ENCODE measurements around the gene MPG.

The MPG gene

DNA sequence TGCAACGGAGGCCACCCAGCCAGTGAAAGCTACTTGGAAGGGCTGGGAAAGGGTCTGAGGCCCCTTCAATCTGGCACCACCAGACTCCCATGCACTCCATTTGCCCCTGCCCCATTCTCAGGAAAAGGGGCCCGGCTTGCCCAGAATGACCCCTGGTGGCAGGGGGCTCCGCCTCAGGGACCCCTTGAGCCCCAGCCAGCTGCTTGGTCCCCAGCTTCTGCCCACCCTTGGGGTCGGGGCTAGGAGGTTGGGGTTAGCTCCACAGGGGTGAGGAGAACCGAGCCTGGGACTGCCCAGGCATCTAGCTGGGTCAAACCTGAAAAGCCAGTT, 6.8 kb upstream of the MPG start:
- peak overlapping the region; percentile 73; the same call in 1 of the 2 replicates for H3K4me3 ChIP-seq (ENCODE audit: low read length)
- H3K9ac ChIP-seq (ENCODE audit: low read depth, low read length) = peak overlapping the region; percentile 68; the same call in 1 of the 2 replicates

DNA sequence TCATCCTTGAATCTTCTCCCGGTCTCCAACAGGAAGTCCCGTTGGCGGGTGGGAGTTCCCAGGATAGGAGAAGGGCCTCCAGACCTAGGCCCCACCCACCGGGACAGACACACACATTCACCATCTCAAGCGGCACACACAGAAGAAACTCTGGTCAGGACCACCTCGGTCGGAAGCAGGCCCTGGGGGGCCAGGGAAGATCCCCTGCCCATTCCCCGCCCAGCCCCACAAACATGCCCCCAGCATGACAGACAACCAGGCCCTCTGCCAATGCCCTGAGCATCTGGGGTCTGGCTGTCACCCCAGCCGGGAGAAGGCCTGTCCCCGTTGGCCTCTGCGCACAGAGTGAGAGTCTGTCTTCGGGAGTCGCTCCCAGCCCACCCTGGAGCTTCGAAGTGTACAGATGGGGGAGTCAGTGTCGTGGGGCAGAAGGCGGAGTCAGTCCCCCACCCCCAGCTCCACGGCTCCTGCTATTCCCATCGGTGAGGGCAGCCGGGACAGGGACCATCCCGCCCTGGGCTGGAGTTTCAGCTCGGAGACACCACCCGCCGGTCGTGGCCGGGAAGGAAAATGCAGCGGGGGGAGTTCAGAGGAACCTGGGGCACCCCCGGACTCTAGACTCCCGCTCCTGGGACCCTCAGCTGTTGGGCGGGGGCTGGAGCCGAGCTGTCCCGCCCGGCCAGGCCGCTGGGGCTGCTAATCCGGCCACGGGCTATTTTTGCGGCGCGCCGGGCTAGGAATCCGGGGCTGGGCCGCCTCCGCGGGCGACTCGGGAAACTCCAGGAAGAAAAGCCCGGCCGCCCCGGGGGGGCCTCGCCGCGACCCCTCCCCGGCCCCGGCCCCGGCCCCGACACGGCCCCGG, 6.3 kb upstream of the MPG start:
- no peaks in the 10 kb centered on the region for H3K36me3 ChIP-seq (ENCODE audit: insufficient read depth, low read depth, low read length)
- H3K4me1 ChIP-seq (ENCODE audit: insufficient read depth, low read length) = peaks cover 29% of the 10 kb centered on the region
- no peaks in the 10 kb centered on the region for H3K9me3 ChIP-seq (ENCODE audit: insufficient read depth, low read depth, low read length)
- peak overlapping the region; percentile 73 for H3K4me3 ChIP-seq (ENCODE audit: low read length)
- peaks cover 11% of the 10 kb centered on the region; the same call in 1 of the 2 replicates for H3K27me3 ChIP-seq (ENCODE audit: insufficient read depth, low read length)
- H3K27ac ChIP-seq (ENCODE audit: low read length) = no peak overlapping the region
- peak overlapping the region; percentile 68; the same call in 1 of the 2 replicates for H3K9ac ChIP-seq (ENCODE audit: low read depth, low read length)

More for the DNA sequence above, 6.8 kb upstream of the MPG start:
- Histone ChIP-seq H3K27me3 (ENCODE audit: insufficient read depth, low read length) (peaks cover 11% of the 10 kb centered on the region; the same call in 1 of the 2 replicates), H3K27ac (ENCODE audit: low read length) (no peak overlapping the region), H3K36me3 (ENCODE audit: insufficient read depth, low read depth, low read length) (no peaks in the 10 kb centered on the region), H3K9me3 (ENCODE audit: insufficient read depth, low read depth, low read length) (no peaks in the 10 kb centered on the region), H3K4me1 (ENCODE audit: insufficient read depth, low read length) (peaks cover 24% of the 10 kb centered on the region)

DNA sequence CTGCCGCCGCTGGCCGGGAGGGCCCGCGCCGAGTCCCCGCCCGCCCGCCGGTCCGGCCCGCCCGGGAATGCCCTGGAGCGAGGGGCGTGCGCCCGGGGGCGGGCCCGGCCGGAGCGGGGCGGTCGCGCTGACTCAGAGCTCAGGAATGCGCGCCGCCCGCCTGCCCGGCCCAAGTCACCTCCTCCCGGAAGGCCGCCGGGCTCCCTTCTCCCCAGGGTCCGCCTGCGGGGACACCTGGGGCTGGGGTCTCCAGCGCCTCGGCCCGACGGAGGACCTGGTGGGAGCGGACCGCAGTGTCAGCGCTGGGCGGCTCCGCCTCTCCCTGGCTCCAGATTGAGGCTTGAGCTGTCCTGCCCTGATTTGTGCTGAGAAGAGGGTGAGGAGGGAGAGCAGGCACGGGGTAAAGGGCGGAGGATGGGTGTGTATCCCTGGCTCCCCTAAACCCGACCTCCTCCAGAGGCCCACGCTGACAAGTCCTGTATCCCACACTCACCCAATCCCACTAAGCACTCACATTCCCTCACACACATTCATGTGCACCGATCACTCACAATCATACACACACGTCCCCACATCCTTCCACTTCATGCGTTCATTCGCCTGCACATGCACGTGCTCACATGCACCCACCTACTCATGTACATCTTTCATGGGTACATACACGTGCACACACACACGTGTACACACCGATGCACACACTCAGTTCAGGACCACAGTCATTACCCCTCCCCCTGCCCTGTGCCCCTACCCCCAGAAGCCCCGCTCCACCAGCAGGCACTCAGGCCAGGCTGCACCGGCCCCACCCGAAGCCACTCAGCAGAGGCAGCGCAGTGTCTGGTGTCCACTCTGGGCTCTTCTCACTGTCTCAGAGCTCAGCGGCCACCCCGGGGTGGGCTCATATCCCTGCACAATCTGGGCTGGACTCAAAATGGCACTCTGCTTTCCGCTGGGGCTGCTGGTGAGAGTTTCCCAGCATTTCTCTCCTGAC, 5.2 kb upstream of the MPG start, which contains the start of gene RHBDF1:
RHBDF1 (minus strand) TSS at position 71 of the 988 bp plus-strand sequence. CDS start 7,616 bp downstream, outside the sequence.
- no peak within 1 kb of the TSS for H3K27ac ChIP-seq (ENCODE audit: low read length)
- no peaks in the 10 kb centered on the region for H3K36me3 ChIP-seq (ENCODE audit: insufficient read depth, low read depth, low read length)
- H3K4me1 ChIP-seq (ENCODE audit: insufficient read depth, low read length) = peaks cover 32% of the 10 kb centered on the region
- H3K9ac ChIP-seq (ENCODE audit: low read depth, low read length) = peak within 1 kb of the TSS; percentile 68
- H3K4me3 ChIP-seq (ENCODE audit: low read length) = peak within 1 kb of the TSS; percentile 73
- no peaks in the 10 kb centered on the region for H3K9me3 ChIP-seq (ENCODE audit: insufficient read depth, low read depth, low read length)
- H3K27me3 ChIP-seq (ENCODE audit: insufficient read depth, low read length) = peaks cover 11% of the 10 kb centered on the region; the same call in 1 of the 2 replicates

DNA sequence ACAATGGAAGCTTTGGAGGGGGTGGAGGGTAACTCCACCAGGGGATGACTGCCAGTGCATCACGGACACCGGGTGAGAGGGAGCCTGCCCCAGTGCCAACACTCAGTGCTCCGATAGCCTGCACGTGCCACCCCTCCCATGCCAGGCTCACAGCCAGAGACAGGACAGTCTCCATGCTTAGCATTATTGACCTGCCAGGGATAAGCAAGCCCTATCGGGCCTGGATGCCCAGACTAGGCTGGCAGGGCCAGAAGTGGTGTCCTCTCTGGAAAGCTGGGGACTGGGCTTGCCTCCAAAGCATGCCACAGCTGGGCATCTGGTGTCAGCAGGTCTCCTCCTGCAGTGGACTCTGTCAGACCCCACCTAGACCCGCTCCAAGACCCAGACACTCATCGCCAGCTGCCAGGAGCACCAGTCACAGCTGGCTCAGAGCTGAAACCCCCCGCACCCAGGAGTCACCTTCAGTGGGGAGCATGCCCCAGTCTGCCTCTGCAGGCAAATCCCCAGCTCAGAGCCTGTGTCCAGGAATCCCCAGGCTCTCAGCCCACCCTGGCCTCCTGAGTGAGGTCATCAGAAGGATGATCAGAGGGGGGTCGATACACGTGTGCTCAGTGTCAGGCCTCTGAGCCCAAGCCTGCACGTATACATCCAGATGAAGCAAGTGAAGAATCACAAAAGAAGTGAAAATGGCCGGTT, 3.8 kb upstream of the MPG start:
- H3K27ac ChIP-seq (ENCODE audit: low read length) = no peak overlapping the region
- no peaks in the 10 kb centered on the region for H3K36me3 ChIP-seq (ENCODE audit: insufficient read depth, low read depth, low read length)

DNA sequence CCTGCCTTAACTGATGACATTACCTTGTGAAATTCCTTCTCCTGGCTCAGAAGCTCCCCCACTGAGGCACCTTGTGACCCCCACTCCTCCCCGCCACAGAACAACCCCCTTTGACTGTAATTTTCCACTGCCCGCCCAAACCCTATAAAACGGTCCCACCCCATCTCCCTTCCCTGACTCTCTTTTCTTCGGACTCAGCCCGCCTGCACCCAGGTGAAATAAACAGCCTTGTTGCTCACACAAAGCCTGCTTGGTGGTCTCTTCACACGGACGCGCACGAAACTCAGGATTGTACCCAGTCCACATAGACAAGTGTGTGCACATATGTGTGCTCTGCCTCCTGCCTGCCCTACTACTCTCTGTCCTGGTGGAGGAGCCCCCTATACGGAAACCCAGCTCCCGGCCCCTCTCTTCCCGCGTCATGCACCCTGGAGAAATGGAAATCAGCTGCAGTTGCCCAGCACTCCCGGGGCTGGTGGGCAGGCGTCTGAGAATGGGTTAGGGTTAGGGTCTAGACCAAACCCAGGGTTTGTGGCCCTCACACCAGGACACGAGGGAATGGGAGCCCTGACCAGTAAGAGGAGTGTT, 3.2 kb upstream of the MPG start:
- Histone ChIP-seq H3K4me3 (ENCODE audit: low read length) (no peak overlapping the region), H3K9ac (ENCODE audit: low read depth, low read length) (no peak overlapping the region; the same call in 1 of the 2 replicates), H3K27me3 (ENCODE audit: insufficient read depth, low read length) (peaks cover 19% of the 10 kb centered on the region; the same call in 1 of the 2 replicates), H3K27ac (ENCODE audit: low read length) (no peak overlapping the region), H3K4me1 (ENCODE audit: insufficient read depth, low read length) (peaks cover 32% of the 10 kb centered on the region), H3K9me3 (ENCODE audit: insufficient read depth, low read depth, low read length) (no peaks in the 10 kb centered on the region), H3K36me3 (ENCODE audit: insufficient read depth, low read depth, low read length) (peaks cover 1% of the 10 kb centered on the region; the same call in 1 of the 2 replicates)

More for the DNA sequence above, 3.8 kb upstream of the MPG start:
- no peak overlapping the region; the same call in 1 of the 2 replicates for H3K9ac ChIP-seq (ENCODE audit: low read depth, low read length)
- H3K9me3 ChIP-seq (ENCODE audit: insufficient read depth, low read depth, low read length) = no peaks in the 10 kb centered on the region
- H3K4me3 ChIP-seq (ENCODE audit: low read length) = no peak overlapping the region
- peaks cover 19% of the 10 kb centered on the region; the same call in 1 of the 2 replicates for H3K27me3 ChIP-seq (ENCODE audit: insufficient read depth, low read length)
- H3K4me1 ChIP-seq (ENCODE audit: insufficient read depth, low read length) = peaks cover 32% of the 10 kb centered on the region

DNA sequence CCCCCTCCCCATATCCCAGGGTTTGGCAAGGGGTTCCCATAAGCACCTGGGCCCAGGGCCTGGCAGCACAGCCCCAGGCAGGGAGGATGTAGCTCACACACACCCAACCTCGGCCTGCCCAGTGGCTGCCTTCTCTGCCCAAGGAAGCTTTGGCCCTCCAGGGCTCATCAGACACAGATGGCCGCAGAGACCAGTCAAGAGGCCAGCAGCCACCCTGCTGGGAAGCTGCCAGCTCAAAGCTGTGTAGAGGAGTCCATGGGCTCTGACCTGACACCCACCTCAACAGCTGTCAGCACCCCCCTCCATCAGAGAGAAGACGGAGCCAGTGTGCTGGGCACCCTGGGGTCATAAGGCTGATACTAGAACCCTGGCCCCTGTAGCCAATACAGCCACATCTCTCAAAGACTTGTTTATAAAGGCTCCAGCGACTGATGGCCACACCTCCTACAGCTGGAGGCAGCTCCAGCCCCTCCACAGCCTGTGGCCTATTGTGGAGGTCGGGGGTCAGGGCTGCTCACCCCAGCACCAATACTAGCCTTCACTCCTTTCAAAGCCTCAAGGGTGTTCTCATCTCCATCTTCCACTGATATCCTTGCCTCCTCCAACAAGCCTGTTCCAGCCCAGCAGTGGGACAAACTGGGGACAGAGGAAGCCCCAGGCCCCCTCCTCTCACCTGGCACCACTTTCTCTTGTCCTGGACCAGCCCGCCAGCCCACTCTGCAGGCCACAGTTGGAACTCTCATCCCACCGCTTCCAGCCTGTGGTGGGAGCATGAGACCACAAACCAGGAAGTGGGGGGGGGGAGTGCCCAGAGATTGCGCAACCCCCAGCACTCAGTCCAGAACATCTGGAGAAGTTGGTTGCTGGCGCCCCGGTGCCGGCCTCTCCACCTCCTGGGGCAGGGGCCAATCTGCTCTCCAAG, 2.2 kb upstream of the MPG start:
- Histone ChIP-seq H3K9me3 (ENCODE audit: insufficient read depth, low read depth, low read length) (no peaks in the 10 kb centered on the region), H3K4me3 (ENCODE audit: low read length) (no peak overlapping the region), H3K36me3 (ENCODE audit: insufficient read depth, low read depth, low read length) (peaks cover 5% of the 10 kb centered on the region; the same call in 1 of the 2 replicates), H3K4me1 (ENCODE audit: insufficient read depth, low read length) (peaks cover 31% of the 10 kb centered on the region), H3K27me3 (ENCODE audit: insufficient read depth, low read length) (peaks cover 19% of the 10 kb centered on the region; the same call in 1 of the 2 replicates), H3K9ac (ENCODE audit: low read depth, low read length) (no peak overlapping the region), H3K27ac (ENCODE audit: low read length) (no peak overlapping the region)

DNA sequence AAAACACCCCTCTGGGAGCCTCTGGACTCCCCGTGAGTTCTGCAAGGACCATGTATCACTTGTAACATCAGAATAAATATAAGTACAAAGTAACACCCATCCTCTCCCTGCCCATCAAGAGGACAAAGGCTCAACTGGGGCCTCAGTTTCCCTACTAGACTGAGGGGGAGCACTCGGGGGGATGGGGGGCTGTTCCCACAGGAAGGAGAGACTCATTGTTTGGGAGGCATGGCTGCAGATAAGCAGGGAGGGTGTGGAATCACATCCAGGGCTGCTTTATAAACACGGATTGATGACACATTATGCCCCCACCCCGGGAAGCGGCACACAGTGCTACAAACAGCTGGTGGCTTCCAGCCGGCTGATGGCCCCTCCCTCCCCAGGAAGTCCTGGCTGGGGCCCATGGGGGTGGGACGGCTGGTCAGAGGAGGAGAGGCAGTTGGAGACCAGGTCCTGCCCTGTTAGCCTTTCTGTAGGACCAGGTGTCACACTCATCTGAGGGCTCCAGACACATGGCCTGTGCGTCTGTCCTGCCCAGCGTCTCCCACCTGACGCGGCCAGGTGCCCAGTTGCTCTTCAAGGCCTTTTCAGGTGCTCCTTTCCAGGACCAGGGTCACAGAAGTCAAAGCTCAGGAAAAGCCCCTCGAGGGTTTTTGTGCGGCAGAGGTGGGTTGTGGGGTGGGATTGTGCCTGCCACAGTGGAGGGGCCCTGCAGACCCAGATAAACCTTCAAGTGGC, 1.3 kb upstream of the MPG start:
- no peaks in the 10 kb centered on the region for H3K9me3 ChIP-seq (ENCODE audit: insufficient read depth, low read depth, low read length)
- peaks cover 27% of the 10 kb centered on the region for H3K4me1 ChIP-seq (ENCODE audit: insufficient read depth, low read length)
- peak overlapping the region; percentile 68; the same call in 1 of the 2 replicates for H3K4me3 ChIP-seq (ENCODE audit: low read length)
- peak overlapping the region; percentile 51; the same call in 1 of the 2 replicates for H3K9ac ChIP-seq (ENCODE audit: low read depth, low read length)
- peaks cover 5% of the 10 kb centered on the region; the same call in 1 of the 2 replicates for H3K36me3 ChIP-seq (ENCODE audit: insufficient read depth, low read depth, low read length)
- no peak overlapping the region for H3K27ac ChIP-seq (ENCODE audit: low read length)
- H3K27me3 ChIP-seq (ENCODE audit: insufficient read depth, low read length) = peaks cover 19% of the 10 kb centered on the region; the same call in 1 of the 2 replicates

DNA sequence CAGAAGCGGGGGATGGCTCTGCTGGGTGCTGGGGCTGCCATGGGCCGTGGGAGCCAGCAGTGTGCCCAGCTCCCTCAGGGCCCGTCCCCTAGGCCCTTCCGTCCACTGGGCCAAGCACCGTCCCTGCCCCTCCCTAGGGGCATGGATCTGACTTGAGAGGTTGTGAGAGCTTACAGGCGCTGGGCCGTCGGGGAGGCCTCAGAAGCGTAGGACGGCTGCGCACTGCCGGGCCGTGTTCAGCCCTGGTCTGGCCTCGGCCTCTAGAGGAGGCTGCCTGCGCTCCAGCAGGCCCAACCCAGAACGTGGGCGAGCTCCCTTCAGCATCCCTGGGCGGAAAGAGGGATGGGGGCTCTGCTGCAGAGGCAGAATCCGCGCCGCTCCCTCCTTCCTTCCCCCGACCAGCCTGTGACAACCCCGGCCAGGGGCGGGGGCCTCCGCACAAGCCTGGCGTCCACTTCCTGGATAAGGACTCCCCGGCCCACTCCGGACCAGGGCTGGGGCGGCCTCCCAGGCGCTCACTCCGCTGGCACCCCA, 685 bp upstream of the MPG start:
- peaks cover 27% of the 10 kb centered on the region for H3K4me1 ChIP-seq (ENCODE audit: insufficient read depth, low read length)
- H3K36me3 ChIP-seq (ENCODE audit: insufficient read depth, low read depth, low read length) = peaks cover 5% of the 10 kb centered on the region; the same call in 1 of the 2 replicates
- H3K9ac ChIP-seq (ENCODE audit: low read depth, low read length) = peak overlapping the region; percentile 51; the same call in 1 of the 2 replicates
- H3K27me3 ChIP-seq (ENCODE audit: insufficient read depth, low read length) = peaks cover 19% of the 10 kb centered on the region; the same call in 1 of the 2 replicates
- H3K27ac ChIP-seq (ENCODE audit: low read length) = no peak overlapping the region
- peak overlapping the region; percentile 68; the same call in 1 of the 2 replicates for H3K4me3 ChIP-seq (ENCODE audit: low read length)
- H3K9me3 ChIP-seq (ENCODE audit: insufficient read depth, low read depth, low read length) = no peaks in the 10 kb centered on the region

DNA sequence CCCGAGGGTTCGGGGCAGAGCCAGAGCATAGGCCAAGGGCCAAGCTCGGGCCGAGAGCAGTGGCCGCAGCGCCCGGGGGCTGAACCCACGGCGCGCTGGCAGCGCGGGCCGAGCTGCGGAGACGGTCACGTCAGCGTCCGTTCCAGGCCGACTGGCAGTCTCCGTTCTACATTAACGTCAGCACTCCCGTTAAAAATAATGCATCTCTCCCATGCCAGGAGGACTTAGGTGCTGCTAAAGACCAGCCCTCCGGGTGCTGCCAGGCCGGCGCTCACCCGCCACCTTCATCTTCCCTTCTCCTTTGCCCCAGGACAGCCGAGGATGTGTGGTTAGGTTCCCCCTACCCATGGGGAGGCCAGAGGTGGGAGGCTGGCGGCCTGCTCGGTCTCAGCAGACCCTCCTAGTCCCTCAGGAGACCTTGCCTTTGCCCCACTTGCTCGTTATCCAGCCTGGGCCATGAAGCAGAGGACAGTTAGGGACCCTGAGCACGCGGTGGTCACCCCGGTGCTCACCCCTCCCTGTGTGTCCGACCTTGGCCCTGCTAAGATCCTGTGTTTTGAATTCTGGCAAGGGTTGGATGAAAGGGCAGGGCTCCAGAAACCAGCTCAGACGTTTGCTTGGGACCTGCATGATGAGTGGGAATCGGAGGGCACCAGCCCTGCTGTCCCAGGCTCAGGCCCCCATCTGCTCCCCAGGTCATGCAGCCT, 572 bp downstream of the MPG start:
- Histone ChIP-seq H3K9me3 (ENCODE audit: insufficient read depth, low read depth, low read length) (no peaks in the 10 kb centered on the region), H3K4me1 (ENCODE audit: insufficient read depth, low read length) (peaks cover 19% of the 10 kb centered on the region; the same call in 1 of the 2 replicates), H3K9ac (ENCODE audit: low read depth, low read length) (peak overlapping the region; percentile 38; the same call in 1 of the 2 replicates), H3K36me3 (ENCODE audit: insufficient read depth, low read depth, low read length) (peaks cover 5% of the 10 kb centered on the region; the same call in 1 of the 2 replicates), H3K27ac (ENCODE audit: low read length) (no peak overlapping the region), H3K27me3 (ENCODE audit: insufficient read depth, low read length) (peaks cover 11% of the 10 kb centered on the region; the same call in 1 of the 2 replicates), H3K4me3 (ENCODE audit: low read length) (peak overlapping the region; percentile 68)
